ENCODE measurements around the gene KCMF1.

Gene KCMF1

DNA sequence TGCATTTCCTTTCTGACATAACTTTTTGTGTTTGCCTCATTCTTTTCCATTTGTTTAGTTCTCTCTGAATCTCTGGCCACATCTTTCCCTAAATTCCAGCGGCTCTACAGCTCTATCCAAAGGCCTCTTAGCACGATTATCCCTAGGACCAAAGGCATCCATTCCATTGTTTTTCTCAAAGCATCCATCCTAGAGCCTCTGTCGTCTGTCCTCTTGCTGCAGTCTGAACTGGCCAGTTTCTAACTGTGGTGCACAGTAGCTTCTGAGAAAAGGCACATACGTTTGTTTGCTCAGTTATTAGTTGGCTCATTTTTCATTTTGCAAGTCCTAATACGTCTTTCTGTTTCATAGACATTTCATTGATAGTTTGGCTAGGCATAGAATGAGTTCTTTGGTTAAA is 116.6 kb downstream of the KCMF1 start:
- no peak overlapping the region for H3K4me3 ChIP-seq (ENCODE audit: low read length)
- no peak for TF ChIP-seq ZNF274 (IDR thresholded peaks at IDR 0.05; ENCODE audit: low read depth, low read length)

DNA sequence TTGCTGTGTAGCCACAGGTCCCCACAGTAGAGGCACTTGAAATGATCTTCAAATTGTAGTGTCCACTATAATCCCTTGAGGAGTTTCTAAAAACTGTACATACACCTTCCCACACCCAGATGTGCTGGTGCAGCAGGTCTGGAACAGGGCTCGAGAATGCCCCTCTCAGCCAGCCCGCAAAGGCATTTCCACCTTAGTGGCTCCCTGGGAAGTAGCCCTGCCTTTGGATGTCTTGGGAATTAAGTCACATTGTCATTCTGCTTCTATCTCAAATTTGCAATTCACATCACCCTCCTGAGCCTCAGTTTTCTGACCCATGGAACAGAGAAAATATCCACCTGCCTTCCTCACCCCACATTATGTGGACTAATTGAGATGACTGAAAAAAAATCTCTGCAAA is 118.0 kb downstream of the KCMF1 start:
- TF ChIP-seq ZNF274 (IDR thresholded peaks at IDR 0.05; ENCODE audit: low read depth, low read length): no peak
- H3K4me3 ChIP-seq (ENCODE audit: low read length): no peak overlapping the region

DNA sequence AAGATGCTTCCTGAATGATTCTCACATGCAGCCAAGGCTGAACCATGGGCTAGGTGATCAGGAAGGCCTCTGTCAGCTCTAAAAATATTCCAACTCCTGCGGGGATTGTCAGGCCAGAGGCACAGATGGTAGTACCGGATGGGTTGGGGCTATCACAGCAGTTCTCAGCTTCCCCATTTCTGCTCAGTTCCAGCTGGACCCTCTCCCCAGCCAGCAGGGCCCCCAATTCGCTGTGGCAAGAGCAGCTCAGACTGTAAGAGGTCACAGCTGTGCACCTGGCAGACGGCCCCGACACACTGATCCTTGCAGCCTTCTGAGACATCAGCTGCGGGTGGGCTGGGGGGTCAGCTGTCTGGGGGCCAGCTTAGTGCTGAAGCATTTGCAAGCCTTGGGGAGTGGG is 118.6 kb downstream of the KCMF1 start:
- TF ChIP-seq ZNF274 (IDR thresholded peaks at IDR 0.05; ENCODE audit: low read depth, low read length): no peak

DNA sequence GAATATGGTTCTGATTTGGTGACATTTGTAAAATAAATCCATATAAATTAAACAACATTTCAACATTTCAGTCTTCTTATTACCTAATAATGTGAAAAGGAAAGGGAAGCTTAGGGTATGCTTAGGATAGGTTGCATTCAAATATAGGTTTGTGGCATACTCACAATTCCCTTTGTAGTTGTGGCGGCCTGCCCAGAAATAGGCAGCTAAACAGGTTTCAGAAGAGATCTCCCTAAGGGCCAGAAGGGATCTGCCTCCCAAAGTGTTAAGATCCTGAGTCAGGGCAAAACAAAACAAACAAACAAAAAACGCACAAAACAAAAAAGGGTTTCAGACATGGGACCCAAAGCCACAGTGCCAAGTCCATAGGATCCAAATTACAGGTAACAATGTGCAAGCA is 120.9 kb downstream of the KCMF1 start:
- no peak for TF ChIP-seq ZNF274 (IDR thresholded peaks at IDR 0.05; ENCODE audit: low read depth, low read length)
- no peak overlapping the region for H3K4me3 ChIP-seq (ENCODE audit: low read length)

More for the DNA sequence above, 118.6 kb downstream of the KCMF1 start:
- no peak overlapping the region for H3K4me3 ChIP-seq (ENCODE audit: low read length)

DNA sequence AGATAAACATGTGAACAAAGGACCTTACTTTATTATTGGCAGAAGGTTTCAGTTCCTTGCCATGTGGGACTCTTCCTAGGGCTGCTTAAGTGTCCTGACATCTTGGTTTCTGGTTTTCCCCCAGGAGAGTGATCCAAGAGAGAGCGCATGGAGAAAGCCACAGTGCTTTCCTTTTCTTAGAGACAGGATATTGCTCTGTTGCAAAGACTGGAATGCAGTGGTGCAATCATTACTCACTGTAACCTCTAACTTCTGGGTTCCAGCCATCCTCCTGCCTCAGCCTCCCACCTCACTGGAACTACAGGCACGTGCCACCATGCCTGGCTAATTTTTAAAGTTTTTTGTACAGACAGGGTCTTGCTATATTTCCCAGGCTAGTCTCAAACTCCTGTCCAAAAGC is 124.1 kb downstream of the KCMF1 start:
- no peak overlapping the region for H3K4me3 ChIP-seq (ENCODE audit: low read length)
- no peak for TF ChIP-seq ZNF274 (IDR thresholded peaks at IDR 0.05; ENCODE audit: low read depth, low read length)

DNA sequence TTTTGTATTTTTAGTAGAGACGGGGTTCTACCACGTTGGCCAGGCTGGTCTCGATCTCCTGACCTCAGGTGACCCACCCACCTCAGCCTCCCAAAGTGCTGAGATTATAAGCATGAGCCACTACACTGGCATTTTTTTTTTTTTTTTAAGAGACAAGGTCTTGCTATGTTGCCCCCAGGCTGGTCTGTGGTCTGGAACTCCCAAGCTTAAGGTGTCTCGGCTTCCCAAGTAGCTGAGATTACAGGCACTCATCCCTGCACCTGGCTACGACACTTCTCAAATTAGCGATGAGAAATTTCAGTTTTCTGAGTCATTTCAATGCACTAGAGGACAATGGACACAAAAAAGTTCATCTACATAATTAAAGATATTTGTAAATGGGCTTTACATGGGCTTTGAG is 125.7 kb downstream of the KCMF1 start:
- TF ChIP-seq ZNF274 (IDR thresholded peaks at IDR 0.05; ENCODE audit: low read depth, low read length): no peak

DNA sequence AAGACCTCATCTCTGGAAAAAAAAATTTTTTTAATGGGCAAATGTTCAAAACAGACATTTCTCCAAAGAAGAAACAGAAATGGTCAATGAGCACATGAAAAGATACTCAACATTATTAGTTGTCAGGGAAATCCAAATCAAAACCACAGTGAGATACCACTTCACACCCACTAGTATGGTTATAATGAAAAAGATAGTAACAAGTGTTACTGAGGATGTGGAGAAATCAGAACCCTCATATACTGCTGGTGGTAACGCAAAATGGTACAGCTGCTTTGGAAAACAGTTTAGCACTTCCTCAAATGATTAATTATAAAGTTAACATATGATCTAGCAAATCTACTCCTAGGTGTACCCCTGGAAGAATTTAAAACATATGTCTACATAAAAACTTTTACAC is 133.3 kb downstream of the KCMF1 start:
- TF ChIP-seq ZNF274 (IDR thresholded peaks at IDR 0.05; ENCODE audit: low read depth, low read length): no peak
- H3K4me3 ChIP-seq (ENCODE audit: low read length): no peak overlapping the region

More for the DNA sequence above, 125.7 kb downstream of the KCMF1 start:
- H3K4me3 ChIP-seq (ENCODE audit: low read length): no peak overlapping the region

DNA sequence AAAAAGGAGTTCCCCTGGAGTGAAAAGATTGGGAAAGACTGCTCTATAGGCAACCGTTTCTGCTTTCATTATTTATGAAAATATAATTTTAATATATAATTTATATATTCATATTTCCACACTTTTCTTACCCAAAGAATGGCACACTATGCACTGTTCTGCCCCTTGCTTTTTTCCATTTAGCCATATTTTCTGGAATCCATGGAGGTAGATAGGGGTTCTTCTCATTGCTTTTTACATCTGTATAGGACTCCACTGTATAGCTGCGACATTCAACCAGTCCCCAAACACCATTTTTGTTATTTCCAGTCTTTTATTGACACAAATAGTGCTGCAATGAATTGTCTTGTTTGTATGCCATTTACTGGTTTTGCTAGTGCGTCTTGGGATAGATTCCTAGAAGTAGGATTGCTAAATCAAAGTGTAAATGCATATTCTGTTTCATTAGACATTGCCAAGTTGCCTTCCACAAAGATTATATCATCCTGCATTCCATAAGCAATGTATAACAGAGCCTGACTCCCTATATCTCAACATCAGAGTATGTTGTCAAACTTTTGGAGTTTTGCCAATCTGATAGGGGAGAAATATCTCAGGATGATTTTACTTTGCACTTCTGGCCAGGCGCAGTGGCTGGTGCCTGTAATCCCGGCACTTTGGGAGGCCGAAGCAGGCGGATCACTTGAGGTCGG is 135.7 kb downstream of the KCMF1 start:
- no peak overlapping the region for H3K4me3 ChIP-seq (ENCODE audit: low read length)
- TF ChIP-seq ZNF274 (IDR thresholded peaks at IDR 0.05; ENCODE audit: low read depth, low read length): no peak
